SK-MEL-5 (cell line): ENCODE measurements around the gene MPG. TPM values are rescaled to one million over a fixed set of nuclear protein-coding genes. Genes with fewer than 3 reads are reported as not detected.

Source experiments
- DNase-seq: peaks from one replicate; pipeline ENCODE4 v3.0.0-alpha.2; 2016; ENCODE audit warnings: low read depth, low spot score
- in situ Hi-C: cut with HindIII; loops from 2 replicates; pipeline ENCODE4 v1.10.0; 2016; ENCODE audit warnings: low sequenced_read_pairs, high pct_unique_total_duplicates, low pct_unique_long_range_greater_than_20kb
- total RNA-seq: library from RNA; depleted of rRNA; stranded (reverse); fragments of >200 nt; shearing (Covaris generic); gene quantifications from 2 replicates; pipeline ENCODE4 v1.2.3, GENCODE V29; 2014

Gene MPG
- total RNA-seq, 1 experiment from 2014 or later: 70.9 TPM

DNA sequence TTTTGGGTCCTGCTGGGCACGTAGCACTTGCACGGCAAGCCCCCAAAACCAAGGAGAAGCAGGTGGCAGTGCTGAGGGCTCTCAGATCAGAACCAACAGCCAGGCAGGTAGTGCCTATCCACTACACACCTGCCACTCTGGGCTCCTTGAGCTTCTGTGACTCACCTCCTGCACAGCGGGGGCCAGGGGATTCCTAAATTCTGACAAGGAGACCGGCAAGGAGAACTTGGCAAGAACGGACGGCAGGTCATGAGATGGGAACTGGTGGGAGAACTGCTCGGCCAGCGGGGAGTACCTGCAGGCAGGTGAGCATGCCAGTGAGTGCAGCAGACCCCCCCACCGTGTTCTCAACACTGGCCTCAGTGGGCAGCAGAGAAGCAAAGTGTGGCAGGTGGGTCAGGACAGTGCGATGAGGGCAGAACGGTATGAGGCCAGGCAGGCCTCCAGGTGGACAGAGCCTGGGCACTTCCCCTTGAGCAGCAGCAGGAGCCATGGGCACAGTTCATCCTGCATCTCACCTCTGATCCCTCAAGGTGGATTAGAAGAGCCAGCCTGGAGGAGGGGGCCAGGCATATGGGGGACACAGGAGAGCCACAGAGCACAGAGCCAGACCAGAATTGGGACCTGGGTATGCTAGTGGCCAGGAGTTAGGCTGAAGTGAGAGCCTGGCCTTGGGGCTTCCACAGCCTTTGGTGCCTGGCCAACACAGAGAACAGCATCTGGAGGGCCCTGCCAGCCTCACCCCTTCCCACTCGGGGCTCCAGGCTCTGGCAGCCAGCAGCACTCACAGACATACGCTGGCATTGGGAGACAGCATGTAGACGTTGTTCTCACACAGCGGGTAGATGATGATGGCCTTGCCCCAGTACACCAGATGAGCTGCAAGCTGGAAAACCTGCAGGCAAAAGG, 14.7 kb downstream of the MPG start:
- no peak for DNase-seq
- in situ Hi-C loops: no loop called here

DNA sequence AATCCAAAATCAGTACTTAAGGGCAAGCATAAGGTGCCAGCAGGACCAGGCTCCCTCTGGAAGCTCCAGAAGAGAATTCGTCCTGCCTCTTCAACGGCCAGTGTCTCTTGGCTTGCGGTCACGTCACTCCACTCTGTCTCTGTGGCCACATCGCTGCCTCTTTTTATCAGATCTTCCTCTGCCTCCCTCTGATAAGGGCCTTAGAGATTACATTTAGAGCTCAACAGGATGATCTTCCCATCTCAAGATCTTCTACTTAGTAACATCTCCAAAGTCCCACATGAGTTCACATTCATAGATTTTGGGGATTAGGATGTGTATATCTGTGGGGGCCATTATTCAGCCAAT, 16.9 kb downstream of the MPG start:
- no peak for DNase-seq
- in situ Hi-C loops: no loop called here

DNA sequence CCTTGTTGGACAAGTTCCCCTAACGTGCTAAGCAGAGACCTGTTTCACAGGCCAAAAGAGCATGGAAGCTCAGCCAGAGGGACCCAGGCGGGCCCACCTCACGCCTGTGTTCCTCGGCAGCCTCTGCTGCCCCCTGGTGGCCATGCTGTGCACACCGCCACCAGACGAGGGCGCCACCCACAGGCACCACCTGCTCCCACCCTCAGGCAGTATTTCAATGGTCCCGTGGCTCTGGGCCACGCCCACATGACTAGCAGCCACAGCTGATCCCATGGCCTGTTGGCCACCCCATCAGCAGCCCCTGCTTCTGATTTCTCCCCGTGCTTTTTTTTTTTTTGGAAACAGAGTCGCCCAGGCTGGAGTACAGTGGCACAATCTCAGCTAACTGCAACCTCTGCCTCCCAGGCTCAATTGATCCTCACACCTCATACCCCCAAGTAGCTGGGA, 18.9 kb downstream of the MPG start:
- in situ Hi-C loops: no loop called here
- peak; percentile 89 for DNase-seq

DNA sequence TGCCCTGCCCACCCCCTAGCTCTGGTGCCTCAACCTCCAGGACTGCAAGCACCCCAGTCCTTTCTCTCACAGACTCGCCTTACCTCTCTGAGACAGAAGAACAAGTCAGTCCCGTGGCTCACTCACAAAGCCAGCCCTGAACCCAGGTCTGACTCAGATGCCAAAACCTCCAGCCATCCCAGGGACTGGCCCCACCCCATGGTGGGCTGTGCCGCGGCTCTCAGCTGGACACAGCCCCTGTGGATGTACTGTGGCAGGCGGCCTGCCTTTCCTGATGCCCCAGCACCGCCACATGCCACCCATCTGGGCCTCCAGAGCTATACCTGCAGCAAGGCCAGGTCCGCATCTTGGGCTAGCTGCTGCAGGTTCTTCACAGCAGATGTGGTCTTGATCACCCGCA, 19.8 kb downstream of the MPG start:
- no peak for DNase-seq
- in situ Hi-C loops: no loop called here

GRCh38 chr16:100989-101388, 23.0 kb downstream of the MPG start:
- in situ Hi-C loops: no loop called here
- no peak for DNase-seq

GRCh38 chr16:101586-101985, 23.6 kb downstream of the MPG start:
- in situ Hi-C loops: no loop called here
- no peak for DNase-seq

DNA sequence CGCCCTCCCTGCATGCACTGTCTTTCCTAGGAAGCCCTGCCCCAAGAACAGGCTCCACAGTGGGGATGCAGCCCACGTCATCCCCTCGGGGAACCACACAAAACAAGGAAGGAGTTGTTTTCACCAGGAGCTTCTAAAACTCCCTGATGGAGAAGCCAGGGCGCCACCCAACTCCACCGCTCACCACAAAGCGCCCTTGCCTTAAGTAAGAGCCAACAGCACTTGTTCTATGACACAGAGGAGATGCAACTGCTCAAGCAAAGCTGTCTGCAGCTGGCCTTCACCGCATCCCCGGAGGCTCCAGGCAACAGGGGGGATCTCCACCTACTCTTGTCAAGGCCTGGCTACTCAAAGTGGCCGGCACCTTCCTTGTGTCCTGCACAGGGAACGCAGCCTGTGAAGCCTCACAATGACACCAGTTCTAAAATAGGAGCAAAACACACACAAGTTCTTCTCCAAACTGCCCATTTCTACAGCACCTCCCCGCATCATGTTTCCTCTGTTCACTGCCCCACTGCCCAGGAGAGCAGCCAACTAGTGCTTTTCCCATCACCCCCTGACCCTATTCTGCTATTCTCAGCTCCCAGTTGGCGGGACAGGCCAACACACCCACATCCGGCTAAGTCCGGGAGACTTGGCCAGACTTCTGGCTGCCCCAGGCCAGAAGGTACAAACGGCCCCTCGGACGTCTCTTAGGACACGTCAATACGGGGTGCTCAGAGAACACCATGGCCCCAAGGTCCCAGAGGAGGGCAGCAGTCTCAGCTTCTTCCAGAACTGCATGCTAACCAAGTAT, 24.2 kb downstream of the MPG start:
- DNase-seq: peak; percentile 91
- in situ Hi-C loops: no loop called here

DNA sequence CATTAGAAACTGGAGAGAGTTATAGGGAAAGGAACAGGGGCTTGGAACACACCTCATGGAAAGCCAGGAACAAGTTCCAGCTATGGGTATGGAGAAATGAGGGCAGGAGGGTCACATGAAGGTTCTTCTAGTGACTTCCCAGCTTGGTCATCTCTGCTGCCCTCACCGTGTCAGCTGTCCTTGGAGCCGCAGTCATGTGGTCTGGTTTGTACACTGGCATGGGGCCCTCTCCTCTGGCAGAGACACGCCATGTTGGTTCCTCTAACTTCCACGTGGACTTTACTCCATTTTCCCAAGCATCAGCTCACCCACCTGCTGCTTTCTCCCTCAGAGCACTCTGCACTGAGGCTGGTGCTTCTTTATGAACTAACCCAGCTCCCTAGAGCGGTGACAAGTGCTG, 26.3 kb downstream of the MPG start:
- no peak for DNase-seq
- in situ Hi-C loops: no loop called here

GRCh38 chr16:104928-105327, 26.9 kb downstream of the MPG start:
- in situ Hi-C loops: no loop called here
- DNase-seq: no peak

GRCh38 chr16:105521-105920, 27.5 kb downstream of the MPG start:
- in situ Hi-C loops: no loop called here
- no peak for DNase-seq

- DNase-seq: peak; percentile 76
- in situ Hi-C loops: no loop called here
Measured at GRCh38 chr16:106623-107324, 28.7 kb downstream of the MPG start.

DNA sequence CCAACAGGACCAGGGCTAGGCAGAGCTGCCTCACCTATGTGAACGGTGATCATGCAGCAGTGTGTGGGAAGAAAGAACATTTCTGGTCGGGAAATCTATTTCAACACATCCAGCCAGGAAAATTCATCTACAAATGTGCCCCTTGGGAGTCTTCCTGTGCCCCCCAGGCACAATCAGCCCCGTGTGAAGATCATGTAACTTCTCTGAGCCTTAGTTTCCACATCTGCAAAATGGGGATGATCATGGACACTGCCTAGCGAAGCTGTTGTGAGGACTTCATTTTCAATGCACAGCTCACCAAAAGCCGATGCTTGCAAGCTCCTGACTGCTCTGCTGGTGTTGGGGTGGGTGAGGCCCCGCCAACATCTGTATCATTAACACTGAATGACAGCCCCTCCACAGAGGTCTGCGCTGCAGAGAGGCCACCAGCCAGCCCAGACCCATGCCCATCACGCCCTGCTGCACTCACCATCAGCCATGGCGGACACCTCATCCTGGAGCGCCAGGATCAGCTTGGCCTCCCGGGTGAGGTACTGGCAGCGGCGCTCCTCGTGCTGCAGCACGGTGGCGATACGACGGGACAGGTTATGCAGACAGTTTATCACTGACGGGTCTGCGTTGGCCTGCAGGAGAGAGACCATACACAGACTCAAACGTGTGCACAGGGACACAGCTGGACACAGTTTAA, 34.3 kb downstream of the MPG start:
- DNase-seq: no peak
- in situ Hi-C loops: no loop called here

DNA sequence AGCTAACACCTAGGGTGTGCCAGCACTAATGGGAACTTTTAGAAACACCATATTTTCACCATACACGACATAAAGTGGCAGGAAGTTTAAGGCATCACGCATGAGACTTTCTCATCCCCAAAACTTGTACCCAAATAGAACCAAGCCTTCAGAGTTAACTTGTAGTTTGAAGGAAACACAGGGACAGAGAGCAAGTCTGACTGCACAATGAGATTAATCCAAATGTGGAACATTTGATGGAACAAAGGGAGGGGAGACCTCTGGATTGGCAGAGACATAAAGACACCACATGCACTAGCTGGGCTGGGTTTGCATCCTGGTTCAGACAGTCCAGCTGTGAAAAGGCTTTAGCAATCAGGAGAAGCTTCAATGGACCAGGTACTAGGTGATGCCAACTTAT, 36.3 kb downstream of the MPG start:
- in situ Hi-C loops: no loop called here

GRCh38 chr16:116015-116414, 38.0 kb downstream of the MPG start:
- DNase-seq: no peak
- in situ Hi-C loops: no loop called here

More for the DNA sequence above, 36.3 kb downstream of the MPG start:
- DNase-seq: no peak

DNA sequence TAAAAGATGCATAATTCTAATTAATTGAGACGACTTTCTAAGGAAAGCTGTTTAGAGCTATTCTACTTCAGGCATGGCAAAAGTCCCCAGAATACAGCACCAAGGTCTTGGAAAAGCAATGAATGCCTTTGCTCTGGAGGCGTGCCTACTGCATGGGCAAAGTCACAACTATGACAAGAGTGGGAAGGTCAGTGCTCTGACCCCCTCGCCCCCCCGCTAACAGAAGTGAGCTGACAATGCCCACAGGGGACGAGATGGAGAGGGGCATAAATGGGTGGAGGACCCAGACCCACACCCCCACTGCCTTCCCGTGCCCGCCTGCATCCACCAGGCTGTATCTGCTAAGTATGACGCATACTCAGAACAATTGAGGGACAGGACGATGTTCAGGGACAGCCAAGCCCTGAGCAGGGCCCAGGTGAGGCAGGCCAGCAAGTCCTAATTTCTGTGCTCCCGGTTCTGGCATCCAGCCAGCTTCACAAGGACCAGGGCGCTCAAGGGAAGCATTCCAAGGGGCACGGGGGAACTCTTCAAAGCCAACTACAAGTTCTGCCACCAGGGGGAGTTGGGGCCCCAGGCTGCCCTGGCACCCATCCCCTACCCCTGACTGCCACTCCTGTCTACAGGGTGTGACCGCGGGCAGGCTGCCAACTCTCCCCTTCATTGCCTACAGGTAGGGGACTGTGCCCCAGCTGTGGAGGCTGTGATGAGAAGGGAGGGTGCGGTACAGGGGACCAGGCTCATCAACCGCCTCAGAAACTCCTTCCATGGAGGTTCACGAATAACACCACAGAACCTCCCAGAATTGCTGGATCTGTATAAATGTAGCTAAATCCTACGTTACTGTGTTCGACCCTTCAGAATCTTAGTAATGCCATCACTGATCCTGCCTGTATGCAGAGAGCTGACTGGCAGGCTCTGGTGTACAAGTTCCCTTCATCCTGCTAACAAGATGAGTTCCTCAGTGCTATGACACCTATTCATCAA, 39.6 kb downstream of the MPG start:
- peak; percentile 74 for DNase-seq
- in situ Hi-C loops: no loop called here

- DNase-seq: no peak
Measured at GRCh38 chr16:118857-119256, 40.8 kb downstream of the MPG start.

GRCh38 chr16:119295-119694, 41.3 kb downstream of the MPG start:
- DNase-seq: no peak
- in situ Hi-C loops: no loop called here

More at GRCh38 chr16:118857-119256, 40.8 kb downstream of the MPG start:
- in situ Hi-C loops: no loop called here
